ENCODE data around the gene ULK3.
A peak's percentile ranks its signal among the peaks of the same experiment; 100 is the strongest.

The ULK3 gene

GRCh38 chr15:74890665-74890960, 47.7 kb upstream of the ULK3 start:
- peak overlapping the region; percentile 88 for H3K4me2 ChIP-seq (ENCODE audit: insufficient read depth, low read length)
- peak overlapping the region; percentile 85 for H3K27ac ChIP-seq (ENCODE audit: low read length)
- H4K20me1 ChIP-seq (ENCODE audit: insufficient read depth, low read length), result no peaks in the 10 kb centered on the region
- H3K4me3 ChIP-seq (ENCODE audit: low read depth in 1 of 2, low read length in 2 of 2), result peak overlapping the region; percentile 83 to 98
- no peaks in the 10 kb centered on the region for H3K9me3 ChIP-seq (ENCODE audit: insufficient read depth, low read length, severe bottlenecking)
- no peak for DNase-seq
- H3K9ac ChIP-seq (ENCODE audit: low read depth, low read length), result peak overlapping the region; percentile 90
- peaks cover 12% of the 10 kb centered on the region for H3K79me2 ChIP-seq (ENCODE audit: insufficient read depth, low read length)
- peaks cover 30% of the 10 kb centered on the region for H3K4me1 ChIP-seq (ENCODE audit: insufficient read depth, low read length)
- H2AFZ ChIP-seq (ENCODE audit: low read depth, low read length), result peak overlapping the region; percentile 94
- no peak for ATAC-seq (ENCODE audit: insufficient read depth, low read depth)
- H3K36me3 ChIP-seq (ENCODE audit: insufficient read depth, low read length), result peaks cover 25% of the 10 kb centered on the region
- no peak for TF ChIP-seq CTCF (IDR thresholded peaks at IDR 0.05; ENCODE audit: borderline replicate concordance, extremely low read depth, low read length, poor library complexity, severe bottlenecking)
- no peak for TF ChIP-seq EZH2 (IDR thresholded peaks at IDR 0.05; ENCODE audit: borderline replicate concordance, low read depth, low read length, severe bottlenecking)
- no peaks in the 10 kb centered on the region for H3K27me3 ChIP-seq (ENCODE audit: insufficient read depth, low read length, poor library complexity)

GRCh38 chr15:74889883-74890664, 47.1 kb upstream of the ULK3 start, which contains the start of gene MPI:
TSS of gene MPI (plus strand) at chr15:74890042. CDS start at chr15:74890074, 32 bp downstream.
- TF ChIP-seq CTCF (IDR thresholded peaks at IDR 0.05; ENCODE audit: borderline replicate concordance, extremely low read depth, low read length, poor library complexity, severe bottlenecking) (no peak), EZH2 (IDR thresholded peaks at IDR 0.05; ENCODE audit: borderline replicate concordance, low read depth, low read length, severe bottlenecking) (no peak)
- Histone ChIP-seq H3K4me3 (ENCODE audit: low read depth in 1 of 2, low read length in 2 of 2) (peak within 1 kb of the TSS; percentile 83 to 98), H3K4me1 (ENCODE audit: insufficient read depth, low read length) (peaks cover 30% of the 10 kb centered on the region), H3K4me2 (ENCODE audit: insufficient read depth, low read length) (peak within 1 kb of the TSS; percentile 88), H3K27me3 (ENCODE audit: insufficient read depth, low read length, poor library complexity) (no peaks in the 10 kb centered on the region), H4K20me1 (ENCODE audit: insufficient read depth, low read length) (no peaks in the 10 kb centered on the region), H3K9me3 (ENCODE audit: insufficient read depth, low read length, severe bottlenecking) (no peaks in the 10 kb centered on the region), H3K9ac (ENCODE audit: low read depth, low read length) (peak within 1 kb of the TSS; percentile 90), H3K79me2 (ENCODE audit: insufficient read depth, low read length) (peaks cover 12% of the 10 kb centered on the region), H3K36me3 (ENCODE audit: insufficient read depth, low read length) (peaks cover 25% of the 10 kb centered on the region), H2AFZ (ENCODE audit: low read depth, low read length) (peak within 1 kb of the TSS; percentile 94), H3K27ac (ENCODE audit: low read length) (peak within 1 kb of the TSS; percentile 85)
- ATAC-seq (ENCODE audit: insufficient read depth, low read depth) (peak; percentile 99), DNase-seq (peak; percentile 83)

GRCh38 chr15:74889390-74889882, 46.5 kb upstream of the ULK3 start:
- DNase-seq (no peak), ATAC-seq (ENCODE audit: insufficient read depth, low read depth) (peak; percentile 44)
- no peaks in the 10 kb centered on the region for H3K27me3 ChIP-seq (ENCODE audit: insufficient read depth, low read length, poor library complexity)

More at GRCh38 chr15:74889390-74889882, 46.5 kb upstream of the ULK3 start:
- H3K4me3 ChIP-seq (ENCODE audit: low read depth in 1 of 2, low read length in 2 of 2), result peak overlapping the region; percentile 83 to 98
- H3K4me1 ChIP-seq (ENCODE audit: insufficient read depth, low read length), result peaks cover 30% of the 10 kb centered on the region
- no peak for TF ChIP-seq EZH2 (IDR thresholded peaks at IDR 0.05; ENCODE audit: borderline replicate concordance, low read depth, low read length, severe bottlenecking)
- no peak for TF ChIP-seq CTCF (IDR thresholded peaks at IDR 0.05; ENCODE audit: borderline replicate concordance, extremely low read depth, low read length, poor library complexity, severe bottlenecking)
- peak overlapping the region; percentile 85 for H3K27ac ChIP-seq (ENCODE audit: low read length)
- no peaks in the 10 kb centered on the region for H4K20me1 ChIP-seq (ENCODE audit: insufficient read depth, low read length)
- no peaks in the 10 kb centered on the region for H3K9me3 ChIP-seq (ENCODE audit: insufficient read depth, low read length, severe bottlenecking)
- H3K9ac ChIP-seq (ENCODE audit: low read depth, low read length), result peak overlapping the region; percentile 90
- peaks cover 12% of the 10 kb centered on the region for H3K79me2 ChIP-seq (ENCODE audit: insufficient read depth, low read length)
- H3K36me3 ChIP-seq (ENCODE audit: insufficient read depth, low read length), result peaks cover 25% of the 10 kb centered on the region
- H3K4me2 ChIP-seq (ENCODE audit: insufficient read depth, low read length), result peak overlapping the region; percentile 88
- peak overlapping the region; percentile 94 for H2AFZ ChIP-seq (ENCODE audit: low read depth, low read length)
